ENCODE results near the gene ZNFX1. TPM values are rescaled to one million over a fixed set of nuclear protein-coding genes. Genes with fewer than 3 reads are reported as not detected.
A peak's percentile ranks its signal among the peaks of the same experiment; 100 is the strongest.

ZNFX1 gene
- total and polyA plus RNA-seq, 9 of the 15 experiments (the other 6 are each of a cell fraction or from before 2014, with no cell fraction given), result 3.8 to 13.8 (median 10.3) TPM

DNA sequence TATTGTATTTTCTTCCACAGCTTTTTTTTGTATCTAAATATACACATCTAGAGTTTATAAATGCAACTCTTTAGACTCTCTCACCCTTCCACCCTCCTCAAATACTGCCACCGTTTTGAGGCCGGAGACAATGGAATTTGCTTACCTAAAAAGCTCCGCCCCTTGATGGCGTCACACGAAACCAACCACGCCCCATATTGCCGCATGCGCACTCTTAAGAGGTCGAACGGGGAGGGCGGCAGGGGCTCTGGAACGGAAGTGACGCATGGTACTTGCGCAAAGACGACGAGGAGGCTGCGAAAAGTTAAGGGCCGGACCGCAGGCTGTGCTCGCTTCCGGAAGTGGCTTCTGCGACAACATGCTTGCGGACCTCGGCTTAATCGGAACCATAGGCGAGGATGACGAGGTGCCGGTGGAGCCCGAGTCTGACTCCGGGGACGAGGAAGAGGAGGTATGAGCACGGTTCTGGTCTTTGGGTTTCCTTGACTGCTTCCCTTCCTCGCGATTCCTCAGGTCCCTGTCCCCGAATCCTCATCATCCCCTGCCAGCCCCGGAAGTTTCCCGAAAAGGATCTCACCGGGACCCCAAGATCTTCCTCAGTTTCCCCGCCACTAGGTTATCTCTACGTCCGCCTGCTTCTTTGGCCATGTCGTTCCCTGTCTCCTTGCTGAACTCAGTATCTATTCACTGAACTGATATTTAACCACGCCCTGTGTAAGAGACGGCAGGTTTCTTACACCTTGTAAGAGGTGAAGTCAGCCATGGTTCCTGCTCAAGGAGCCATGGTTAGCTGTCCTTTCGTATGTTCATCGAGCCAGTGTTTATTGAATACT is 58.5 kb downstream of the ZNFX1 start, which contains the start of gene DDX27 (continued):
- TF ChIP-seq FIP1L1 (IDR thresholded peaks at IDR 0.05; ENCODE audit: low read depth, low read length, poor library complexity, severe bottlenecking) (no peak), DIDO1 (tag; IDR thresholded peaks at IDR 0.05; ENCODE audit: low read depth) (no peak; the same call in 1 of the 2 replicates), HDGF (IDR thresholded peaks at IDR 0.05) (no peak), RB1 (IDR thresholded peaks at IDR 0.05; ENCODE audit: low read depth) (peak; percentile 47; the same call in 1 of the 2 replicates), HSF4 (CRISPR knock-in tag; IDR thresholded peaks at IDR 0.05; ENCODE audit: borderline replicate concordance) (no peak), BRCA1 (IDR thresholded peaks at IDR 0.05) (no peak), BRCA1 (CRISPR knock-in tag; IDR thresholded peaks at IDR 0.05) (no peak), NEUROD1 (IDR thresholded peaks at IDR 0.05; ENCODE audit: borderline replicate concordance, low read depth, low read length, partially characterized antibody) (no peak), ZNF77 (CRISPR knock-in tag; IDR thresholded peaks at IDR 0.05) (no peak), NFYB (IDR thresholded peaks at IDR 0.05; ENCODE audit: extremely low read depth, insufficient read length) (no peak), CHD4 (IDR thresholded peaks at IDR 0.05; ENCODE audit: insufficient read depth, insufficient replicate concordance, low read depth, low read length, poor library complexity, severe bottlenecking) (no peak), KHSRP (IDR thresholded peaks at IDR 0.05) (no peak), HNRNPL (IDR thresholded peaks at IDR 0.05; ENCODE audit: low read depth, low read length) (no peak), HNRNPLL (IDR thresholded peaks at IDR 0.05; ENCODE audit: low read depth, low read length, poor library complexity, severe bottlenecking) (peak; percentile 89), ZNF239 (CRISPR knock-in tag; IDR thresholded peaks at IDR 0.05) (no peak), E2F3 (CRISPR knock-in tag; IDR thresholded peaks at IDR 0.05) (no peak), NBN (IDR thresholded peaks at IDR 0.05; ENCODE audit: low read depth) (peak; percentile 47; the same call in 1 of the 2 replicates), MED1 (CRISPR knock-in tag; IDR thresholded peaks at IDR 0.05; ENCODE audit: borderline replicate concordance) (no peak), ZNF282 (CRISPR knock-in tag; IDR thresholded peaks at IDR 0.05) (no peak), TBP (optimal IDR thresholded peaks at IDR 0.05; ENCODE audit: low read depth, low read length) (peak; percentile 77), BRF1 (IDR thresholded peaks at IDR 0.05; ENCODE audit: borderline replicate concordance, extremely low read depth, insufficient read length) (no peak), MYBL2 (IDR thresholded peaks at IDR 0.05; ENCODE audit: low read depth) (no peak), MYBL2 (CRISPR knock-in tag; IDR thresholded peaks at IDR 0.05; ENCODE audit: borderline replicate concordance) (no peak), L3MBTL2 (IDR thresholded peaks at IDR 0.05) (no peak; the same call in 1 of the 2 replicates), ETV6 (IDR thresholded peaks at IDR 0.05; ENCODE audit: borderline replicate concordance in 1 of 2, low read depth in 2 of 2, low read length in 1 of 2) (no peak), ETV6 (CRISPR knock-in tag; IDR thresholded peaks at IDR 0.05; ENCODE audit: borderline replicate concordance) (no peak), ILK (tag; IDR thresholded peaks at IDR 0.05; ENCODE audit: borderline replicate concordance, low read depth) (no peak), ZNF165 (CRISPR knock-in tag; IDR thresholded peaks at IDR 0.05; ENCODE audit: borderline replicate concordance) (no peak), ZFX (CRISPR knock-in tag; IDR thresholded peaks at IDR 0.05) (peak; percentile 60), MXI1 (IDR thresholded peaks at IDR 0.05; ENCODE audit: low read depth, low read length) (peak; percentile 70)
- TF ChIP-seq, protein P1, sequence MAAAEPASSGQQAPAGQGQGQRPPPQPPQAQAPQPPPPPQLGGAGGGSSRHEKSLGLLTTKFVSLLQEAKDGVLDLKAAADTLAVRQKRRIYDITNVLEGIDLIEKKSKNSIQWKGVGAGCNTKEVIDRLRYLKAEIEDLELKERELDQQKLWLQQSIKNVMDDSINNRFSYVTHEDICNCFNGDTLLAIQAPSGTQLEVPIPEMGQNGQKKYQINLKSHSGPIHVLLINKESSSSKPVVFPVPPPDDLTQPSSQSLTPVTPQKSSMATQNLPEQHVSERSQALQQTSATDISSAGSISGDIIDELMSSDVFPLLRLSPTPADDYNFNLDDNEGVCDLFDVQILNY (CRISPR knock-in tag; IDR thresholded peaks at IDR 0.05), result no peak
